Measurements from ENCODE around the gene LDB2.

DNA sequence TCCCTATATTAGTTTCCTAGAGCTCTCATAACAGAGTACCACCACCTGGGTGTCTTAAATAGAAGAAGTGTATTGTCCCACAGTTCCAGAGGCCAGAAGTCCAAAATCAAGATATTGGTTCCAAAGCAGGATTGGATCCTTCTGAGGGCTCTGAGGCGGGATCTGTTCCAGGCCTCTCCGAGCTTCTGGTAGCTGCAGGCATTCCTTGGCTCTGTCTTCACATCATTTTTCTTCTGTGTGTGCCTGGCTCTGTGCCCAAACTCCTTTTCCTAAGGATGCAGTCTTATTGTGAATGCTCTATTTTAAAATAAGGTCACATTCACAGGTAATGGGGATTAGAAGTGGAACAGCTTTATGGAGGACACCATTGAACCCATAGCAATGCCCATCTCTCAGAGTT lies 418.4 kb downstream of the LDB2 start:
- TF ChIP-seq EZH2 (IDR thresholded peaks at IDR 0.05; ENCODE audit: insufficient read depth, low read length) = no peak
- TF ChIP-seq, protein P1, sequence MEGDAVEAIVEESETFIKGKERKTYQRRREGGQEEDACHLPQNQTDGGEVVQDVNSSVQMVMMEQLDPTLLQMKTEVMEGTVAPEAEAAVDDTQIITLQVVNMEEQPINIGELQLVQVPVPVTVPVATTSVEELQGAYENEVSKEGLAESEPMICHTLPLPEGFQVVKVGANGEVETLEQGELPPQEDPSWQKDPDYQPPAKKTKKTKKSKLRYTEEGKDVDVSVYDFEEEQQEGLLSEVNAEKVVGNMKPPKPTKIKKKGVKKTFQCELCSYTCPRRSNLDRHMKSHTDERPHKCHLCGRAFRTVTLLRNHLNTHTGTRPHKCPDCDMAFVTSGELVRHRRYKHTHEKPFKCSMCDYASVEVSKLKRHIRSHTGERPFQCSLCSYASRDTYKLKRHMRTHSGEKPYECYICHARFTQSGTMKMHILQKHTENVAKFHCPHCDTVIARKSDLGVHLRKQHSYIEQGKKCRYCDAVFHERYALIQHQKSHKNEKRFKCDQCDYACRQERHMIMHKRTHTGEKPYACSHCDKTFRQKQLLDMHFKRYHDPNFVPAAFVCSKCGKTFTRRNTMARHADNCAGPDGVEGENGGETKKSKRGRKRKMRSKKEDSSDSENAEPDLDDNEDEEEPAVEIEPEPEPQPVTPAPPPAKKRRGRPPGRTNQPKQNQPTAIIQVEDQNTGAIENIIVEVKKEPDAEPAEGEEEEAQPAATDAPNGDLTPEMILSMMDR (IDR thresholded peaks at IDR 0.05; ENCODE audit: insufficient read depth, low read depth, low read length) = no peak

All from astrocyte (in vitro differentiated cells and primary cell).